ENCODE data around the gene ACTR10.

GRCh38 chr14:58151133-58152013 lies 48.6 kb upstream of the ACTR10 start:
- TF ChIP-seq CTCF (IDR thresholded peaks at IDR 0.05) (no peak), POLR2A (IDR thresholded peaks at IDR 0.05) (no peak)

Data from testis (tissue), 2 donors.